ENCODE measurements around the gene UBE2D2. TPM values are rescaled to one million over a fixed set of nuclear protein-coding genes. Genes with fewer than 3 reads are reported as not detected.

Gene UBE2D2
- total and polyA plus RNA-seq, 2 donors (not counting 1 experiment from before 2014, with no cell fraction given) = 64.3 to 168 TPM

DNA sequence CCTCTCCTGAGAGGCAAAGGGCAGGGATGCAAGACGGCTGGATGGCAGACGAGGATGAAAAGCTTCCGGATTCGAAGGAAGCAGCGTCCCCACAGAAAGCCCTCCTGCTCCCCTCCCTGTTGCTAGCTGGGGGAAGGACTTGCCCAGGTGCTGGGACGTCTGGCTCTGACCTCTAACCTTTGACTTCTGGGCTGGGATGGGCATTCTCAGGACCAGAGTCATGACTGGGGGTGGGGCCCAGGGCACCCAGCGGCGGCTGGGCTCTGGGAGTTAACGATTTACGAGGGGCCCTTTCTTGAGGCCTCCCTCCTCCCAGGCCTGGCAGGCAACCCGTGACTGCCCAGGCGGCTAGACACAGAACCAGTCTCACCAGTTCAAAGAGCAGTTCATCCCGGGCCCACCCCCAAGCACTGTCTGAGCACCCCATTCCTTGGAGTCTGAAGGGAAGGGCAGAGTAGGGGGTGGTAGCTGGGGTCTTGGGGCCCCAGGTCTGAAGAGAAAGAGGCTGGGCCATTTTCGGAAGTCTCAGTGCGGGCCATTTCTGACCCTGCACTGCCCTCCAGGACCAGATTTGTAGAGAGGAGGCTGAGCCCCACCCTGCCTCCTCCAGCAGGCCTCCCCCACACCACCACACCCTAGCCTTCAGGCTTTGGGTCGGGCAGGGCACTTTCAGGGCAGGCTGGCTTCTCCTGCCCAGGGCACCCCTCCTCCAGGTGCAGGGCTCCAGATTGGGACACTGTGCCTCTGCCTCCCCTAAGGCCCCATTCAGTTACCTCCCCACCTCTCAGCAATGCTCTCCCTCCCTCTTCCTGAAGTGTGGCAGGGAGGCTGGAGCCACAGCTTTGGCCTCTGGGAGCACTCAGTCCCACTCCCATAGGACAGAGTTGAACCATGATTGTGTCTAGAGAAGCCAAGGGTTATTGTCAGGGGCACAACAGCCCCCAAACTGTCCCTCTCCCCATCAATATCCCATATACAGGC is 82.0 kb downstream of the UBE2D2 start:
- POLR2A ChIA-PET = interaction anchor here (0.6 to 13.2 kb wide), 5 partner anchors 9 to 221 kb away, joined by 3 to 266 read pairs (median 3); no protein-coding TSS in a partner anchor
- Histone ChIP-seq H3K27me3 (replicated peaks in 1 of 4; ENCODE audit: control extremely low read depth in 1 of 4, control insufficient read depth in 3 of 4, insufficient read depth in 4 of 4, low read length in 3 of 4) (no peaks in the 10 kb centered on the region), H2AFZ (ENCODE audit: insufficient read depth, low read depth, low read length, poor library complexity, severe bottlenecking) (no peak overlapping the region), H3K4me1 (ENCODE audit: control insufficient read depth in 2 of 2, insufficient read depth in 2 of 2, low read length in 2 of 2) (peaks cover 49 to 87% of the 10 kb centered on the region in 2 donors), H3K27ac (ENCODE audit: low read length in 2 of 2) (no peak overlapping the region), H3K4me2 (replicated peaks; ENCODE audit: low read depth, low read length, poor library complexity, severe bottlenecking) (no peak overlapping the region), H3K36me3 (replicated peaks in 1 of 2; ENCODE audit: control extremely low read depth in 1 of 2, control insufficient read depth in 1 of 2, extremely low read depth in 1 of 2, insufficient read depth in 2 of 2, low read length in 1 of 2) (no peaks in the 10 kb centered on the region), H3K4me3 (ENCODE audit: control extremely low read depth in 1 of 5, extremely low read depth in 1 of 5, insufficient read depth in 1 of 5, low read depth in 2 of 5, low read length in 4 of 5) (no peak overlapping the region), H3K9me3 (ENCODE audit: control extremely low read depth in 1 of 3, control insufficient read depth in 2 of 3, insufficient read depth in 1 of 3, low read length in 2 of 3) (no peaks in the 10 kb centered on the region), H3K79me2 (ENCODE audit: control insufficient read depth, insufficient read depth, low read length) (peaks cover 56% of the 10 kb centered on the region), H3K9ac (ENCODE audit: low read length) (no peak overlapping the region), H4K20me1 (ENCODE audit: control insufficient read depth, insufficient read depth, low read length, poor library complexity, severe bottlenecking) (no peaks in the 10 kb centered on the region)
- DNase-seq = peak; percentile 17
- Mint-ChIP-seq H3K9me3 (ENCODE audit: insufficient read depth) (no peaks in the 10 kb centered on the region), H3K27me3 (no peaks in the 10 kb centered on the region), H3K4me1 (peaks cover 85% of the 10 kb centered on the region), H3K27ac (peak overlapping the region; percentile 63), H3K4me3 (no peak overlapping the region)
- WGBS (ENCODE audit: insufficient coverage) = 85% methylated on average over 11 of the region's 16 CpGs
- CTCF ChIA-PET = interaction anchor here (1.1 to 12.7 kb wide), 6 partner anchors 7 to 123 kb away, joined by 3 to 338 read pairs (median 6); no protein-coding TSS in a partner anchor
- intact Hi-C loops (cut with micrococcal nuclease) = no loop called here
- TF ChIP-seq, protein P1, sequence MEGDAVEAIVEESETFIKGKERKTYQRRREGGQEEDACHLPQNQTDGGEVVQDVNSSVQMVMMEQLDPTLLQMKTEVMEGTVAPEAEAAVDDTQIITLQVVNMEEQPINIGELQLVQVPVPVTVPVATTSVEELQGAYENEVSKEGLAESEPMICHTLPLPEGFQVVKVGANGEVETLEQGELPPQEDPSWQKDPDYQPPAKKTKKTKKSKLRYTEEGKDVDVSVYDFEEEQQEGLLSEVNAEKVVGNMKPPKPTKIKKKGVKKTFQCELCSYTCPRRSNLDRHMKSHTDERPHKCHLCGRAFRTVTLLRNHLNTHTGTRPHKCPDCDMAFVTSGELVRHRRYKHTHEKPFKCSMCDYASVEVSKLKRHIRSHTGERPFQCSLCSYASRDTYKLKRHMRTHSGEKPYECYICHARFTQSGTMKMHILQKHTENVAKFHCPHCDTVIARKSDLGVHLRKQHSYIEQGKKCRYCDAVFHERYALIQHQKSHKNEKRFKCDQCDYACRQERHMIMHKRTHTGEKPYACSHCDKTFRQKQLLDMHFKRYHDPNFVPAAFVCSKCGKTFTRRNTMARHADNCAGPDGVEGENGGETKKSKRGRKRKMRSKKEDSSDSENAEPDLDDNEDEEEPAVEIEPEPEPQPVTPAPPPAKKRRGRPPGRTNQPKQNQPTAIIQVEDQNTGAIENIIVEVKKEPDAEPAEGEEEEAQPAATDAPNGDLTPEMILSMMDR (IDR thresholded peaks at IDR 0.05) = no peak
- no peak for TF ChIP-seq EZH2 (IDR thresholded peaks at IDR 0.05; ENCODE audit: borderline replicate concordance, insufficient read depth, low read depth, low read length, poor library complexity, severe bottlenecking)
- no peak for ATAC-seq (ENCODE audit: low read depth)

Data from B cell (primary cell).